HepG2 (cell line): Measurements from ENCODE around the gene ARHGEF37. TPM values are rescaled to one million over a fixed set of nuclear protein-coding genes. Genes with fewer than 3 reads are reported as not detected.

ENCODE experiments used
- ARNT2 ChIP-seq: sonication (generic); formaldehyde crosslinking; IDR thresholded peaks from 2 replicates; pipeline ENCODE4 v1.8.0; 2022; ENCODE audit warnings: mild to moderate bottlenecking, low read depth, missing genetic modification reagents, moderate library complexity
- CEBPG ChIP-seq: IDR thresholded peaks from 2 replicates; pipeline ENCODE4 v1.6.1; 2016
- GFI1 ChIP-seq: sonication (generic); formaldehyde crosslinking; IDR thresholded peaks from 2 replicates; pipeline ENCODE4 v1.5.0; 2020; ENCODE audit warnings: missing genetic modification reagents, mild to moderate bottlenecking, borderline replicate concordance
- HDAC2 ChIP-seq: sonication (generic); formaldehyde crosslinking; IDR thresholded peaks from 2 replicates; pipeline ENCODE4 v1.4.0; 2020; ENCODE audit warnings: missing genetic modification reagents
- HMGXB4 ChIP-seq, 2 experiments: sonication (generic) in 1 of 2; formaldehyde crosslinking in 1 of 2; IDR thresholded peaks; 2 replicates each; pipeline versions ENCODE4 v1.4.0 to v1.6.1; 2018 to 2020; ENCODE audit warnings: missing genetic modification reagents in 2 of 2, borderline replicate concordance in 1 of 2, low read depth in 1 of 2, mild to moderate bottlenecking in 1 of 2, missing biosample characterization in 1 of 2
- HNF4A ChIP-seq: sonication (generic); formaldehyde crosslinking; IDR thresholded peaks from 2 replicates; pipeline ENCODE4 v1.4.0; 2020; ENCODE audit warnings: missing genetic modification reagents
- MTA1 ChIP-seq: sonication (generic); formaldehyde crosslinking; IDR thresholded peaks from 2 replicates; pipeline ENCODE4 v1.4.0; 2020; ENCODE audit warnings: missing genetic modification reagents, mild to moderate bottlenecking, borderline replicate concordance
- MXD4 ChIP-seq: IDR thresholded peaks from 2 replicates; pipeline ENCODE4 v1.6.1; 2016; ENCODE audit warnings: mild to moderate bottlenecking, missing biosample characterization, missing genetic modification reagents
- NCOR1 ChIP-seq: fragments of 200-600 bp; sonication (generic); IDR thresholded peaks from 2 replicates; pipeline ENCODE4 v1.7.0; 2017; ENCODE audit warnings: antibody characterized with exemption, low read length, borderline replicate concordance
- NR2F6 ChIP-seq, 2 experiments: IDR thresholded peaks; 2 replicates each; pipeline ENCODE4 v1.6.1; 2016; ENCODE audit warnings: antibody characterized with exemption in 1 of 2, mild to moderate bottlenecking in 1 of 2
- POLR2A ChIP-seq, 2 experiments: IDR thresholded peaks; 2 replicates each; pipeline ENCODE4 v1.6.1; 2011; ENCODE audit warnings: low read depth in 2 of 2, low read length in 2 of 2, mild to moderate bottlenecking in 1 of 2, moderate library complexity in 1 of 2; ENCODE audit not compliant: insufficient read depth in 1 of 2
- POLR2G ChIP-seq: fragments of 200-400 bp; formaldehyde crosslinking; IDR thresholded peaks from 2 replicates; pipeline ENCODE4 v1.6.1; 2018; ENCODE audit warnings: mild to moderate bottlenecking, low read depth, low read length, moderate library complexity
- RBFOX2 ChIP-seq: fragments of 200-400 bp; formaldehyde crosslinking; IDR thresholded peaks from 2 replicates; pipeline ENCODE4 v1.6.1; 2017; ENCODE audit warnings: low read depth, mild to moderate bottlenecking, low read length
- RFX3 ChIP-seq: IDR thresholded peaks from 2 replicates; pipeline ENCODE4 v1.6.1; 2016; ENCODE audit warnings: missing biosample characterization, missing genetic modification reagents
- SAP130 ChIP-seq: IDR thresholded peaks from 2 replicates; pipeline ENCODE4 v1.6.1; 2016; ENCODE audit warnings: low read depth
- SIX1 ChIP-seq: sonication (generic); formaldehyde crosslinking; IDR thresholded peaks from 2 replicates; pipeline ENCODE4 v1.4.0; 2020; ENCODE audit warnings: missing genetic modification reagents, borderline replicate concordance
- SP1 ChIP-seq, 2 experiments: fragments of 450-650 bp in 1 of 2; sonication (generic) in 1 of 2; formaldehyde crosslinking in 1 of 2; IDR thresholded peaks; 2 replicates each; pipeline versions ENCODE4 v1.4.0 to v1.6.1; 2016 to 2020; ENCODE audit warnings: missing genetic modification reagents in 1 of 2
- YY1 ChIP-seq: IDR thresholded peaks from 2 replicates; pipeline ENCODE4 v1.6.1; 2011; ENCODE audit warnings: low read length, low read depth, moderate library complexity, mild to moderate bottlenecking; ENCODE audit not compliant: insufficient read depth, insufficient replicate concordance
- ZFY ChIP-seq: sonication (generic); formaldehyde crosslinking; IDR thresholded peaks from 2 replicates; pipeline ENCODE4 v1.4.0; 2020; ENCODE audit warnings: missing genetic modification reagents
- ZNF746 ChIP-seq: sonication (generic); formaldehyde crosslinking; IDR thresholded peaks from 2 replicates; pipeline ENCODE4 v1.8.0; 2022; ENCODE audit warnings: mild to moderate bottlenecking, missing genetic modification reagents
- ZNF766 ChIP-seq: sonication (generic); formaldehyde crosslinking; IDR thresholded peaks from 2 replicates; pipeline ENCODE4 v1.5.0; 2020; ENCODE audit warnings: missing genetic modification reagents, borderline replicate concordance
- polyA plus RNA-seq, 8 experiments: library from polyadenylated mRNA; depleted of rRNA in 3 of 8; stranded (reverse) in 7 of 8; unstranded in 1 of 8; fragments of >200 nt; fragmentation: Illumina TruSeq in 4 of 8; extraction: Trizol in 4 of 8; gene quantifications; 2 replicates each; pipeline versions ENCODE4 v1.2.1 to v1.2.3, GENCODE V29; 2011 to 2016; ENCODE audit warnings: low read depth in 4 of 8, missing spikeins in 1 of 8, mixed read lengths in 1 of 8; ENCODE audit not compliant: insufficient read depth in 1 of 8
- total RNA-seq, 5 experiments: library from RNA; depleted of rRNA; stranded (reverse); fragments of >200 nt; fragmentation: Illumina TruSeq; extraction: Trizol; gene quantifications; 2 replicates each; pipeline ENCODE4 v1.2.3, GENCODE V29; 2016; ENCODE audit warnings: low read depth in 1 of 5
- TF ChIP-seq, protein P1 (sequence below): sonication (generic); formaldehyde crosslinking; conservative IDR thresholded peaks from 2 replicates; pipeline ENCODE4 v1.8.1; 2023; ENCODE audit warnings: missing genetic modification reagents
- TF ChIP-seq, protein P2 (sequence below): sonication (generic); formaldehyde crosslinking; IDR thresholded peaks from 2 replicates; pipeline ENCODE4 v1.5.1; 2020; ENCODE audit warnings: mild to moderate bottlenecking, moderate library complexity, missing genetic modification reagents
- TF ChIP-seq, protein P3 (sequence below): sonication (generic); formaldehyde crosslinking; IDR thresholded peaks from 2 replicates; pipeline ENCODE4 v1.5.0; 2020; ENCODE audit warnings: mild to moderate bottlenecking, missing genetic modification reagents, moderate library complexity

Gene ARHGEF37
- total and polyA plus RNA-seq, 2 of the 13 experiments (the other 11 are each of a cell fraction or from before 2014, with no cell fraction given) = 0.18 to 0.27 TPM

GRCh38 chr5:149641000-149641576, 59.8 kb downstream of the ARHGEF37 start (continued):
- TF ChIP-seq NR2F6 (IDR thresholded peaks at IDR 0.05) (no peak), NR2F6 (CRISPR knock-in tag; IDR thresholded peaks at IDR 0.05) (peak; percentile 21; the same call in 1 of the 2 replicates), SP1 (IDR thresholded peaks at IDR 0.05) (no peak), SP1 (CRISPR knock-in tag; IDR thresholded peaks at IDR 0.05) (no peak), ZFY (CRISPR knock-in tag) (0 out of 2 replicates have a peak, but pooled peaks have one; percentile 29), SIX1 (CRISPR knock-in tag) (no peak), RFX3 (CRISPR knock-in tag) (peak; percentile 74), ZNF746 (CRISPR knock-in tag) (0 out of 2 replicates have a peak, but pooled peaks have one; percentile 27), POLR2G (peak; percentile 61), RBFOX2 (0 out of 2 replicates have a peak, but pooled peaks have one; percentile 14), ZNF766 (CRISPR knock-in tag) (0 out of 2 replicates have a peak, but pooled peaks have one; percentile 21), HDAC2 (no peak), MTA1 (CRISPR knock-in tag) (0 out of 2 replicates have a peak, but pooled peaks have one; percentile 29), CEBPG (peak; percentile 43; the same call in 1 of the 2 replicates), HMGXB4 (CRISPR knock-in tag; IDR thresholded peaks at IDR 0.05; ENCODE audit: borderline replicate concordance in 1 of 2, low read depth in 1 of 2) (0 out of 4 replicates have a peak, but pooled peaks of 1 of the 2 experiments have one; percentile 42), GFI1 (CRISPR knock-in tag) (no peak), SAP130 (CRISPR knock-in tag) (peak; percentile 39; the same call in 1 of the 2 replicates), YY1 (peak; percentile 91), ARNT2 (CRISPR knock-in tag) (no peak; the same call in 1 of the 2 replicates), HNF4A (CRISPR knock-in tag) (peak; percentile 56), NCOR1 (0 out of 2 replicates have a peak, but pooled peaks have one; percentile 36), POLR2A (IDR thresholded peaks at IDR 0.05; ENCODE audit: insufficient read depth in 1 of 2, low read depth in 2 of 2, low read length in 2 of 2) (peak; percentile 24 to 68; a peak in 3 of 4 replicates), MXD4 (peak; percentile 45; the same call in 1 of the 2 replicates)
- TF ChIP-seq, protein P1, sequence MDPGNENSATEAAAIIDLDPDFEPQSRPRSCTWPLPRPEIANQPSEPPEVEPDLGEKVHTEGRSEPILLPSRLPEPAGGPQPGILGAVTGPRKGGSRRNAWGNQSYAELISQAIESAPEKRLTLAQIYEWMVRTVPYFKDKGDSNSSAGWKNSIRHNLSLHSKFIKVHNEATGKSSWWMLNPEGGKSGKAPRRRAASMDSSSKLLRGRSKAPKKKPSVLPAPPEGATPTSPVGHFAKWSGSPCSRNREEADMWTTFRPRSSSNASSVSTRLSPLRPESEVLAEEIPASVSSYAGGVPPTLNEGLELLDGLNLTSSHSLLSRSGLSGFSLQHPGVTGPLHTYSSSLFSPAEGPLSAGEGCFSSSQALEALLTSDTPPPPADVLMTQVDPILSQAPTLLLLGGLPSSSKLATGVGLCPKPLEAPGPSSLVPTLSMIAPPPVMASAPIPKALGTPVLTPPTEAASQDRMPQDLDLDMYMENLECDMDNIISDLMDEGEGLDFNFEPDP (CRISPR knock-in tag) = no peak
- TF ChIP-seq, protein P2, sequence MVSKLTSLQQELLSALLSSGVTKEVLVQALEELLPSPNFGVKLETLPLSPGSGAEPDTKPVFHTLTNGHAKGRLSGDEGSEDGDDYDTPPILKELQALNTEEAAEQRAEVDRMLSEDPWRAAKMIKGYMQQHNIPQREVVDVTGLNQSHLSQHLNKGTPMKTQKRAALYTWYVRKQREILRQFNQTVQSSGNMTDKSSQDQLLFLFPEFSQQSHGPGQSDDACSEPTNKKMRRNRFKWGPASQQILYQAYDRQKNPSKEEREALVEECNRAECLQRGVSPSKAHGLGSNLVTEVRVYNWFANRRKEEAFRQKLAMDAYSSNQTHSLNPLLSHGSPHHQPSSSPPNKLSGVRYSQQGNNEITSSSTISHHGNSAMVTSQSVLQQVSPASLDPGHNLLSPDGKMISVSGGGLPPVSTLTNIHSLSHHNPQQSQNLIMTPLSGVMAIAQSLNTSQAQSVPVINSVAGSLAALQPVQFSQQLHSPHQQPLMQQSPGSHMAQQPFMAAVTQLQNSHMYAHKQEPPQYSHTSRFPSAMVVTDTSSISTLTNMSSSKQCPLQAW (CRISPR knock-in tag) = peak; percentile 37; the same call in 1 of the 2 replicates
- TF ChIP-seq, protein P3, sequence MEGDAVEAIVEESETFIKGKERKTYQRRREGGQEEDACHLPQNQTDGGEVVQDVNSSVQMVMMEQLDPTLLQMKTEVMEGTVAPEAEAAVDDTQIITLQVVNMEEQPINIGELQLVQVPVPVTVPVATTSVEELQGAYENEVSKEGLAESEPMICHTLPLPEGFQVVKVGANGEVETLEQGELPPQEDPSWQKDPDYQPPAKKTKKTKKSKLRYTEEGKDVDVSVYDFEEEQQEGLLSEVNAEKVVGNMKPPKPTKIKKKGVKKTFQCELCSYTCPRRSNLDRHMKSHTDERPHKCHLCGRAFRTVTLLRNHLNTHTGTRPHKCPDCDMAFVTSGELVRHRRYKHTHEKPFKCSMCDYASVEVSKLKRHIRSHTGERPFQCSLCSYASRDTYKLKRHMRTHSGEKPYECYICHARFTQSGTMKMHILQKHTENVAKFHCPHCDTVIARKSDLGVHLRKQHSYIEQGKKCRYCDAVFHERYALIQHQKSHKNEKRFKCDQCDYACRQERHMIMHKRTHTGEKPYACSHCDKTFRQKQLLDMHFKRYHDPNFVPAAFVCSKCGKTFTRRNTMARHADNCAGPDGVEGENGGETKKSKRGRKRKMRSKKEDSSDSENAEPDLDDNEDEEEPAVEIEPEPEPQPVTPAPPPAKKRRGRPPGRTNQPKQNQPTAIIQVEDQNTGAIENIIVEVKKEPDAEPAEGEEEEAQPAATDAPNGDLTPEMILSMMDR (CRISPR knock-in tag) = no peak; the same call in none of the 2 replicates
